Astrocyte of the spinal cord (primary cell): Measurements from ENCODE around the gene TMBIM6.

Experiments
- DNase-seq: peaks from one replicate; pipeline ENCODE4 v3.0.0; 2011; ENCODE audit warnings: low read depth, low spot score
- H3K4me3 ChIP-seq: 2 replicates; pipeline ENCODE4 v1.5.1; 2011; ENCODE audit warnings: low read depth, mild to moderate bottlenecking, low read length, moderate library complexity
- CTCF ChIP-seq: IDR thresholded peaks from 2 replicates; pipeline ENCODE4 v1.5.1; 2012; ENCODE audit warnings: low read depth, mild to moderate bottlenecking, low read length, inconsistent platforms
- in situ Hi-C: cut with HindIII; loops from 2 replicates; pipeline ENCODE4 v1.10.0; 2017; ENCODE audit warnings: low sequenced_read_pairs

The TMBIM6 gene

GRCh38 chr12:49787672-49788071 is 46.3 kb downstream of the TMBIM6 start:
- in situ Hi-C loops, result no loop called here
- H3K4me3 ChIP-seq, result no peak overlapping the region
- no peak for TF ChIP-seq CTCF
- DNase-seq, result no peak

- in situ Hi-C loops, result no loop called here
- TF ChIP-seq CTCF, result no peak
- H3K4me3 ChIP-seq, result no peak overlapping the region
- DNase-seq, result no peak
Observed at GRCh38 chr12:49789992-49790391, 48.6 kb downstream of the TMBIM6 start.

- in situ Hi-C loops, result no loop called here
- DNase-seq, result no peak
- no peak for TF ChIP-seq CTCF
- no peak overlapping the region for H3K4me3 ChIP-seq
Observed at GRCh38 chr12:49790741-49791555, 49.6 kb downstream of the TMBIM6 start.

GRCh38 chr12:49791700-49792099 is 50.3 kb downstream of the TMBIM6 start:
- TF ChIP-seq CTCF, result no peak
- in situ Hi-C loops, result no loop called here
- no peak for DNase-seq
- H3K4me3 ChIP-seq, result no peak overlapping the region

GRCh38 chr12:49792181-49792970 is 51.0 kb downstream of the TMBIM6 start:
- DNase-seq, result no peak

More at GRCh38 chr12:49792181-49792970, 51.0 kb downstream of the TMBIM6 start:
- TF ChIP-seq CTCF, result no peak
- in situ Hi-C loops, result no loop called here
- no peak overlapping the region for H3K4me3 ChIP-seq
